Colonic mucosa (tissue), 4 donors: Measurements from ENCODE around the gene PRCC. TPM values are rescaled to one million over a fixed set of nuclear protein-coding genes. Genes with fewer than 3 reads are reported as not detected.

Experiments
- DNase-seq: peaks from one replicate; pipeline ENCODE4 v3.0.0-alpha.2; 2020
- H3K27ac ChIP-seq: fragments of 200-600 bp; one replicate; pipeline ENCODE4 v1.8.0; 2021
- H3K27me3 ChIP-seq: fragments of 200-600 bp; one replicate; pipeline ENCODE4 v1.8.0; 2021
- H3K36me3 ChIP-seq: fragments of 200-600 bp; one replicate; pipeline ENCODE4 v1.8.0; 2021
- H3K4me1 ChIP-seq: fragments of 200-600 bp; one replicate; pipeline ENCODE4 v1.8.0; 2021; ENCODE audit warnings: mild to moderate bottlenecking
- H3K4me3 ChIP-seq: fragments of 200-600 bp; one replicate; pipeline ENCODE4 v1.8.0; 2021
- H3K9ac ChIP-seq, 2 donors: one replicate each; pipeline ENCODE4 v1.7.0; 2013; ENCODE audit warnings: control low read depth in 2 of 2, low read depth in 2 of 2, low read length in 2 of 2
- H3K9me3 ChIP-seq: fragments of 200-600 bp; one replicate; pipeline ENCODE4 v1.8.0; 2021
- intact Hi-C: fragments of 100-400 bp; cut with DNase I; formaldehyde crosslinking; loops from one replicate; pipeline ENCODE4 v1.14.1; 2022
- total RNA-seq, 2 donors: library from RNA; stranded (reverse); fragmentation: NEBNext Ultra II Directional in 1 of 2; extraction: Animal tissue kit (Norgen Biotek cat#: 25700) in 1 of 2; gene quantifications; one replicate each; pipeline ENCODE4 v1.2.1, GENCODE V29; 2021
- TF ChIP-seq, protein P1 (sequence below): fragments of 200-600 bp; IDR thresholded peaks from one replicate; pipeline ENCODE4 v1.8.0; 2022; ENCODE audit warnings: antibody characterized with exemption, mild to moderate bottlenecking
- donor health status: healthy.
- donor health status: DM: no; HTN: no; CAD: no.
- donor health status: DM: no; HTN: no; CAD: no.

Gene PRCC
- total RNA-seq, 2 donors from 2014 or later: 57.1 to 58.7 TPM

DNA sequence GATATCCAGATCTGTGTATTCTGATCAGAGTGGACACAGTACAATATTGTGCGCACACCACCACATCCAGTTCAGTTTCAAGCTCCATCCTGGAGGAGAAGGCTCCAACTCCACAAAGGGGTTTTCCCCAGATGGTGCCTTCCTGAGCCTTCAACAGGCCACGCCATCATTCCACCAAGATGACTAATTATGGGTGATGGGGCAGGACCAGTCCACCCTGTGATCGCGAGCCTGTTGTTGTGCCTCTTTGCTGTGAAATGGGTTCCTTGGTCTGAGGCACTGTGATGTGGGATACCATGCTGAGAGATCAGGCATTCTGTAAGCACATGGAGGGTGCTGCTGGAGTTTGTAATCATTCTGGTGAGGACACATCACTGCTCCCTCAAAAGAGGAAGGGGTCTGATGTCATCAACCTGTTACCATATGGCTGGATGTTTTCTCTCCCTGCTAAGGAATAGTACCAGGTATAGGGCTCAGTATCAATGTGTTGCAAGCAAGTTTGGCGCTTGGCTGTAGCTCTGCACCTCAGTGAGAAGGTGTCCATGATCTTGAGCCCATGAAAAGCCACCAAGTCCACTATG lies 56.0 kb downstream of the PRCC start:
- Histone ChIP-seq H3K4me3 (no peak overlapping the region), H3K9me3 (no peaks in the 10 kb centered on the region), H3K27me3 (no peaks in the 10 kb centered on the region), H3K4me1 (no peaks in the 10 kb centered on the region), H3K9ac (no peak overlapping the region), H3K36me3 (no peaks in the 10 kb centered on the region), H3K27ac (no peak overlapping the region)
- DNase-seq: no peak
- intact Hi-C loops: no loop called here
- TF ChIP-seq, protein P1, sequence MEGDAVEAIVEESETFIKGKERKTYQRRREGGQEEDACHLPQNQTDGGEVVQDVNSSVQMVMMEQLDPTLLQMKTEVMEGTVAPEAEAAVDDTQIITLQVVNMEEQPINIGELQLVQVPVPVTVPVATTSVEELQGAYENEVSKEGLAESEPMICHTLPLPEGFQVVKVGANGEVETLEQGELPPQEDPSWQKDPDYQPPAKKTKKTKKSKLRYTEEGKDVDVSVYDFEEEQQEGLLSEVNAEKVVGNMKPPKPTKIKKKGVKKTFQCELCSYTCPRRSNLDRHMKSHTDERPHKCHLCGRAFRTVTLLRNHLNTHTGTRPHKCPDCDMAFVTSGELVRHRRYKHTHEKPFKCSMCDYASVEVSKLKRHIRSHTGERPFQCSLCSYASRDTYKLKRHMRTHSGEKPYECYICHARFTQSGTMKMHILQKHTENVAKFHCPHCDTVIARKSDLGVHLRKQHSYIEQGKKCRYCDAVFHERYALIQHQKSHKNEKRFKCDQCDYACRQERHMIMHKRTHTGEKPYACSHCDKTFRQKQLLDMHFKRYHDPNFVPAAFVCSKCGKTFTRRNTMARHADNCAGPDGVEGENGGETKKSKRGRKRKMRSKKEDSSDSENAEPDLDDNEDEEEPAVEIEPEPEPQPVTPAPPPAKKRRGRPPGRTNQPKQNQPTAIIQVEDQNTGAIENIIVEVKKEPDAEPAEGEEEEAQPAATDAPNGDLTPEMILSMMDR: no peak

DNA sequence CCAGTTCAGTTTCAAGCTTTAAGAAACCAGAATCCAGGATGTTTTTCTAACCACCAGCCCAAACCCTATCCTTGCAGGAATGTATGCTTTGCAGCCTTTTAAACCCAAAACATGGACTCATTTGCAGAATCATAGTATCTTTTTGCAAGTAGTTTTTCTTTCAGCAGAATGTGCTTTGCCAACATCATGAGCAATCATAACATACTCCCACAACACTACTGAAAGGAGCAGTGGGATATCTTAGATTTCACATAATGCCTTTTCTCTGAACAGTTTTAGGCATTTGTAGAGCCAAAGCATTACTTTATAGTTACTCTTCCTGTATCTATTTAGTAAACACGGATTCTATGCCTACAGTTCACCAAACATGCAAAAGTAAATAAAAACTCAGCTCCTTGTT lies 59.3 kb downstream of the PRCC start:
- Histone ChIP-seq H3K27ac (no peak overlapping the region), H3K4me3 (no peak overlapping the region), H3K36me3 (no peaks in the 10 kb centered on the region), H3K27me3 (no peaks in the 10 kb centered on the region), H3K9ac (no peak overlapping the region), H3K9me3 (no peaks in the 10 kb centered on the region), H3K4me1 (no peaks in the 10 kb centered on the region)
- TF ChIP-seq, protein P1: no peak
- intact Hi-C loops: no loop called here
- DNase-seq: no peak

DNA sequence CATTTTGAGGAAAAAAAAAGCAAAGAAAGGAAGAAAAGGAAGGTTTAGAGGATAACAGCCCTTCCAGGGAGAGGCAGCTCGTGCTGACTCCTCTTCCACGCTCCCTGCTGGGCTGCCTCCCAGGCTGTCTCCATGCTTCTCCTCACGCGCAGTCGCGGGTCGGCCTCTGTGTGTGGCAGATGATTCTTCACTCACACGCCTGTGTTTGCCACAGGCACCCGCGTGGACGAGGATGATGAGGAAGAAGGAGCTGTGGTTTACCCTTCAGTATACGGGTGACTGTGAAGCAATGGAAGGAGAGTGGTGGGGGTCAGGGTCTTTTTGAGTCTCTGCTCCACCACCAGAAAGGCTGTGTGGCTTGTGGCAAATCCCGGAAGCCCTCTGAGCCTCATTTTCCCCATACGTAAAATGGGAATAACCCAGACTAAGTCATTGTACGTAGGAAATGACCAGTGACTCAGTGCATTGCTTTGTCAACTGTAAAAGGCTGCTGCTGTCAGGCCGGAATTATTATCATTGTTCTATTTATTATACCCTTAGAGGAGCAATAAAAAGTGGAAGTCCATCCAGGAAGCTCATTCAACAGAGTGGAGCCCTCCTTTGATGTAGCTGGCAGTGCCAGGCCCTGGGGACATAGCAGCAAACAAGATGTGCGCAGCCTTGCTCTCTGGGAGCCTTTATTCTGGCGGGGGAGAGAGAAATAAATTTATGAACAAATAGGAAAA lies 61.2 kb downstream of the PRCC start:
- Histone ChIP-seq H3K9ac (no peak overlapping the region), H3K27me3 (no peaks in the 10 kb centered on the region), H3K27ac (no peak overlapping the region), H3K4me3 (no peak overlapping the region), H3K4me1 (no peaks in the 10 kb centered on the region), H3K9me3 (no peaks in the 10 kb centered on the region), H3K36me3 (no peaks in the 10 kb centered on the region)
- no peak for DNase-seq
- intact Hi-C loops: no loop called here
- TF ChIP-seq, protein P1: no peak

DNA sequence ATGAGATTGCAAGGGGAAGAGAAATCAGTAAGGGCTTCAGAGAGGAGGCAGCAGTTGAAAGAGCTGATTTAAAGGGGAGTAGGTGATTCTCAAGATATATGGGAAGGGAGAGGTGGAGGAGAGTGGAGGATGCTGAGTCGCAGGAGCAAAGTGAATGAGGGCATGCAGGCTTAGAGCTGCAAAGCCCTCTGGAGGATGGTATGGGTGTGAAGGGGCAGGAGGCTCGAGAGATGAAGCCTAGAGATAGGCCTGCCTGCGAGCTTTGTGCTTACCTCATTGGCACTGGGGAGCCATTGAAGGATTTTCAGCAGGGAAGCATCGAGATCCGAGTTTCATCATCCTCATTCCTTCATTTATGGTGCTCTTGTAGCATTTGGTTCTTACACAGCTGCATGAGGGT lies 65.1 kb downstream of the PRCC start:
- no peak overlapping the region for H3K27ac ChIP-seq
- TF ChIP-seq, protein P1: no peak
- DNase-seq: no peak
- H3K9me3 ChIP-seq: no peaks in the 10 kb centered on the region
- intact Hi-C loops: no loop called here
- H3K36me3 ChIP-seq: no peaks in the 10 kb centered on the region
- H3K27me3 ChIP-seq: no peaks in the 10 kb centered on the region
- no peaks in the 10 kb centered on the region for H3K4me1 ChIP-seq
- no peak overlapping the region for H3K9ac ChIP-seq
- no peak overlapping the region for H3K4me3 ChIP-seq

DNA sequence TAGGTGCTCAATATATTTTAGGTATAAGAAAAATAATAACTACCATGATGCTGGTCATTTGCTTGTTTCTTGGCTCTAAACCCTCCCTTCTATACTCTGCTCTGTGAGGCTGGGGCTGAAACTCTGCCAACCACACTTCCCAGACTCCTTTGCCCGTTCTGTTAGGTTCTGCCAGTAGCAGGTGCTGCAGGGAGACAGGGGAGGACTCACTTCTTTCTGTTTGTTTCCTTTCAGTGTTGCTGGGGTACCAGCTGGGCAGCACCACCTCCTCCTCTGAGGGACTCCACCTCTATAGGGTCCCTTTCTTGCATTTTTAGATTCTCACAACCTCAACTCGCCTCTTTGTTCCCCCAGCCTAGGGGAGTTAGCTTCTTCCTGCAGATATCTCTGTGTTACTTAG lies 66.3 kb downstream of the PRCC start:
- Histone ChIP-seq H3K4me1 (no peaks in the 10 kb centered on the region), H3K4me3 (no peak overlapping the region), H3K27ac (no peak overlapping the region), H3K27me3 (no peaks in the 10 kb centered on the region), H3K9ac (no peak overlapping the region), H3K9me3 (no peaks in the 10 kb centered on the region), H3K36me3 (no peaks in the 10 kb centered on the region)
- intact Hi-C loops: no loop called here
- no peak for DNase-seq
- TF ChIP-seq, protein P1: no peak
